GM10266 (cell line): ENCODE results near the gene WDR33.

Experiments
- DNase-seq: peaks from one replicate; pipeline ENCODE4 v3.0.0; 2012; ENCODE audit errors: extremely low spot score
- CTCF ChIP-seq: IDR thresholded peaks from 2 replicates; pipeline ENCODE4 v1.5.1; 2012; ENCODE audit warnings: mild to moderate bottlenecking, low read depth; ENCODE audit not compliant: control insufficient read depth, insufficient read depth; ENCODE audit errors: missing control alignments

WDR33 gene

GRCh38 chr2:127652786-127653357, 158.1 kb downstream of the WDR33 start:
- DNase-seq = no peak
- no peak for TF ChIP-seq CTCF

GRCh38 chr2:127651971-127652550, 158.9 kb downstream of the WDR33 start:
- TF ChIP-seq CTCF = no peak
- DNase-seq = no peak

- TF ChIP-seq CTCF = no peak
- DNase-seq = no peak
Measured at GRCh38 chr2:127651381-127651809, 159.6 kb downstream of the WDR33 start.
